H4 (cell line): ENCODE results near the gene C1QL1. TPM values are rescaled to one million over a fixed set of nuclear protein-coding genes. Genes with fewer than 3 reads are reported as not detected.
"Not testable (repeated sequence)": the region's sequence is repeated elsewhere in the genome, so short reads cannot be mapped to it uniquely, and the experiment has no call there.

Experiments used
- DNase-seq: peaks from one replicate; pipeline ENCODE4 v3.0.0-alpha.2; 2015; ENCODE audit warnings: low spot score
- total RNA-seq: library from RNA; depleted of rRNA; stranded (reverse); fragments of >200 nt; shearing (Covaris generic); gene quantifications from 2 replicates; pipeline ENCODE4 v1.2.3, GENCODE V29; 2014

Gene C1QL1
- total RNA-seq, 1 experiment from 2014 or later, result 5.3 TPM

DNA sequence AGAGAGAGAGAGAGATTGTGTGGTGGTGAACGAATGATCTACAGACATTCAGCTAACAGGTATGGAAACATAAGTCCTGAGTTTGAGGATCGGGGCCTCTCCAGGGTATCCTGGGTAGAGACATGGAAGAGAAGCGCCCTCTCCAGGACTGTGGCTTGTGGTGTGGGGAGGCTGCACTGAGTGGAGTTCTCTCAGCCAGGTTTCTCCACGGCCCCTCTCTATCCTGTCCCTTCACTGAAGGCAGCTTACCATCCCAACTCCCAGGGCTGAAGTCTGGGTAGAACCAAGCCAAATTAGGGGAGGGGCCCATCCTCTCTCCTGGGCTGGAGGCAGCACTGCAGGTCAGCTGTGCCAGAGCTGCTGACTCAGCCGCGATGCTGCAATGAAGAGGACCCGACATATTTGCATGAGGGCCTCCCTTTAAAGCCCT lies 6.2 kb downstream of the C1QL1 start:
- no peak for DNase-seq

DNA sequence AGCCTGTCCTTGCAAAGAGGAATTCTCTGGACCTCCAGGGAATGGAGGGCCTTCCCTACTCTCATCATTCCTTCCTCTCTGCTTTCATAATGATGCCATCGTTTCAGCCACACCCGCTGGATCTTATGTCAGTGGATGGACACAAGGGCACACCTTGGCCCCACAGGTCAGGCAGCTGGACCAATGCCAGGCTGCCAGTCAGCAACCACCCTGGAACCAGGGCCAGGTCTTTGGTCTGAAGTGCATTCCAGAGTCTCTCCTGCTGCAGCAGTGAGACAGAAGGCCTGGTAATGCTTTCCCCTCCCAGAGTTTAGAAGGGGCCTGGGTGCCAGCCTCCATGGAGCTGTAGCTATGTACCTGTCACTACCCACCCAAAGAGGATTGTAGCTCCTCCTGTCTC lies 7.4 kb downstream of the C1QL1 start:
- DNase-seq, result no peak

DNA sequence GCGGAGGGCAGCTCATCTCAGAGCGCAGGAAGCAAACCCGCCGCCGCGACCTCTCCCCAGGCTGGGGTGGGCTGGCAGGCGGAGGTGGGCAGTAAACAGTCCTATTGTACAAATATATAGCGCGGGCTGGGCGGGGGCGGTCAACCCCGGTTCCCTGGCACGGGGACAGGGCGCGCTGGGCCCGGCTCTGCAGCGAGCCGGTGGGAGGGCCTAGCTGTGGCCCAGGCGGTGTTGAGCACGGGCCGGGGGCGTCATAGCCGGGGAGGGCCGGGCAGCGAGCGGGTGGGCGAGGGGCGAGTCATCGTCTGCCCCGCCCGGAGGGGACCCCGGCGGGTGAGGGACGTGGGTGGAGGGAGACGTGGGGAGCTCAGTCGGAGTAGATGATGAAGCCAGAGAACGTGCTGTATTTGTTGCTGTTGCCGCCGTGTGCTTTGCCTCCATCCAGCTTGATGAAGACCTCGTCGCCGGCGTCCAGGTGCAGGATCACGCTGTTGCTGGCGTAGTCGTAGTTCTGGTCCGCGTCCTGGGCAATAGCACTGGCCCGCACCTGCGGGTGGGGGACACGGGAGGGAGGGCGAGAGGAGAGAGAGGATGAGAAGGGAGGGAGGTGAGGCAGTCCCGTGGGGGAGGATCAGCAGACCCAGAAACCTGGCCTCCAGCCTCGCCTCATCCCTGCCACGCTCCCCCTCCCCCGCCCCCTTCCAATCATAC lies 8.1 kb downstream of the C1QL1 start:
- DNase-seq, result no peak

DNA sequence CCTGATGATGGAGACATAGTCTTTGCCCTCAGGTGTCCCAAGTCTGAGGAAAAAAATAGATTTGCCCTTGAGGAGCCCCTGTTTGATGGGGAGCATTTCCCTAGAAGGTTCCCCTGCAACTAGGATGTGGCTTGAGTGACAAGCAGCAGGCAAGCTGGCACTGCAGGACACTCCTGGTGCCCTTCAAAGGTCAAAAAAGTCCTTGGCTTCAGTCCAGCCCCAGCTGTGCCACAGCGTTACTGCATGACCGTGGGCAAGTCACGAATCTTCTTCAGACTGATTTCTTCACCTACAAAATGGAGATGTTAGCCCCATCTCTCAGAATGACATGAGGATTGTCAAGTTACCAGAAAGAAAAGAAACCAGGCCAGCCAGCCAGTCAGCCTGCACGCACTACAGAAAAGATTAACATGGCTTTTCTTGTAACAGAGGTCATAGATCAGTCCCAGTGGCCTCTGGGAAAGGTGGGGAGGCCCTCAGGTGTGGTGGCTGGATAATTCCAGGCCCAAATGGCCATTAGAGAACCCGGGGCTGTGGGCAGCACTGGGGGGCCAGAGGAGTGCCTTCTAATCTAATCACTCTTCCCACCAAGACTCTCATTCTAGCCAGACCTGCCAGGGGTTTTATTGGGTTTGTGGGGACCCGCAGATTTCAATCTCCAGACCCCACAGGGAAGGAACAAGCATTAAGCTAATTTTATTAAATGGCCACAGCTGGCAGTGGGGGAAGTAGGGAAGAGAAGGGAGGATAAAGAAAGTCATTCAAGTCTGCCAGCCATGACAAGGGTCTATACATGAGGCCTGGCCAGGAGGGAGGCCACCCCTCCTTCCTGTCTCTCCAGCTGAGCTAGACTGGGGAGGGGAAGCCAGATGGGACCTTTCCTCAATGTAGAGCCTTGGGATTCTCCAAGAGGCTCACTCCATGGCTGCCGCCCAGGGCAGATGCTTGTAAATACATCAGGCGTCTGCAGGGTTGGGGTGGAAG lies 10.8 kb downstream of the C1QL1 start:
- DNase-seq, result no peak

DNA sequence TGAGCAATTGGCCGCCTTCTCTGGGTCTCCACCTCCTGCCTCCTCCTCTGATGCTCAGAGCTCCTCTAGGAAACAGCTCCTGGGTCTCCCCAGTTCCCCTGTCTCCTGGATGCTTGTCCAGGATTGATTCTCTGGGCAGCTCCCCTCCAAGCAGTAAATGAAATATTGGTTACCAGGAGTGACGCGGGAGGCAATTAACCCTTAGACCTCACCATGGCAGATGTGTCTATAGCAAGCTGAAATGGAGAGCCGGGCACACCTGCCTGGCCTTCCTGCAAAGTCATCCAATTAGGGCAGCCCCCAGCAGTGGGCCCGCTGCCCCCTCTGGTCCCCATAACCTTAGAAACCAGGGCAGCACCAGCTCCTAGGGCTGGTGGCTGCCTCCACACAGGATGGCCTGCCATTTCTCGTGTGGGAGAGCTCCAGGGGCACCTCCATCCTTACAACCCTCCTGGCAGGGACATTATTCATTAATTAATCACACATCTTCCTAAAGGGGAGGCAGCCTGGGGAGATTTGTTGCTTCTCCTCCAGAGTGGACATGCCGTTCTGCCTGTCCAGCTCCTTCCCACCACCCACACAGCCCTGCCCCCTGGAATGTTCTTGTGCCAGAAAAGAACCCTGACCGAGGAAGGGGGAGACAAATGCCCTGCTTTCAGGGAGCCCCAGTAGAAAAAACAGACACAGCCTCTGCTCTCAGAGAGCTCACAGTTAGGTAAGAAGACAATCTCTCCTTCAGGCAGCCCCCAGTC lies 12.3 kb downstream of the C1QL1 start:
- no peak for DNase-seq

DNA sequence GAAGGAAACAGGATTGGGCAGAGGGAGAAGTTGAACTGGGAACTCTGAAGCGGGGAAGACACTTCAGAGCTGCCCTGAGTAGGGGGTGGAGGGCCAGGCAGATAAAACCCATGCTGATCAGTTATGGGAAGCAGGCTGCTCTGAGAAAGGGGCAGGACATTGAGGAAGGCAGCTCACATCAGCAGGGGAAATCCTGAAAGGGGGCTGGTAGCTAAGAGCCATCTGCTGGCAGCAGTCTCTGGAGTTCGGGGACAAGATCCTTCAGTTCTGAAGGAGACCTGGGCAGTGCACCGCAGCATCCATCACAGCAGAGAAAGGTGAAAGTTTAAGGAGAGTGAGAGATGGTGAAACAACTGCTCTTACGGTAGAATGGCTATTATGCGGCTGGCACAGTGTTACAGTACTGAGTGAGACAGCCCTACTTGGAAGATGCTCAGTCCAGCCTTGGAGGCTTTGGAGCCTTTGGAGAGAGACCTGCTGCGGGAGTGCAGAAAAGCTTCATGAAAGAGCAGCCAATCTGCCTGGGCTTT lies 15.1 kb downstream of the C1QL1 start:
- DNase-seq, result no peak

DNA sequence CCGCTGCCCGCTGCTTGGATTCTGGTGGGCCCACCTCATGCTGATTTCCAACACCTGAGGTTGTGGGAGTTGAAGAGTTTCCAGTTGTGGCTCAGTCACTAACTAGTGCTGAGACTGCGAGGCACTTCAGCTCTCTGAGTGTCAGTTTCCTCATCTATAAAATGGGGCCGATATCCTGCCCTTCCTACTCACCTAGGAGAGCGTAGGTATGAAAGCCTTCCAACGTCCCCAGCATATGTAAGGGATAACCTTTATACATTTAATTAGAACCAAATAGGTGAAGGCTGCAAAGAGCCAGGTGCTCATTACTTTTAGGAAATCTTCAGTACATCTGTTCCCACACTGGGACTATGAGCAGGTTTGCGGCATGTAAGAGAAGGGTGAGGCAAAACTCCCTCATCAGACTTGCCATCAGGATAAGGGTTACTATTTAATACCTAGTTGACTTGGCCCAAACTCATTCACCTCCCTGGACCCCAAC lies 19.7 kb downstream of the C1QL1 start:
- no peak for DNase-seq

- DNase-seq, result peak; percentile 99
Observed at GRCh38 chr17:44947461-44948314, 20.4 kb downstream of the C1QL1 start, which contains the start of gene KIF18B. Gene KIF18B, minus strand, starts transcription at chr17:44947773. Its CDS starts 11,429 bp downstream, at chr17:44936344.

- DNase-seq, result not testable (repeated sequence)
Observed at GRCh38 chr17:44945652-44946051, 22.5 kb downstream of the C1QL1 start.

DNA sequence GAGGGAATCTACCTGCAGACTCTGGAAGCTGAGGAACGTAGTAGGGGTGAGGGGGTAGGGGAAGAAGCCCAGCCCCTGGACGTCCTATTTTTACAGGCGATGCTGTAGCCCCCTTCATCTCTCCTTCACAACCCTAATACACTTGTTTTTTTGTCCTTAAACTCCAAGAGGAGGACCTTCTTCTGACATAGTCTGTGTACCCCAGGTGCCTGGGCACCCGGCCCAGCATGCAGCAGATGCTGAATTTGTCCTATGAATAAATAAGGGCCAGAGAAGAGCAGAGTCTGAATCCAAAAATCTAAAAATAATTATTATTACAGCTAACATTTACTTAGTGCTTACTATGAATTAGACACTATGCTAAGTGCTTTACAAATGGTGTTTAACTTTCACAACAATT lies 25.6 kb downstream of the C1QL1 start:
- no peak for DNase-seq

GRCh38 chr17:44941712-44942331 lies 26.3 kb downstream of the C1QL1 start:
- DNase-seq, result no peak

DNA sequence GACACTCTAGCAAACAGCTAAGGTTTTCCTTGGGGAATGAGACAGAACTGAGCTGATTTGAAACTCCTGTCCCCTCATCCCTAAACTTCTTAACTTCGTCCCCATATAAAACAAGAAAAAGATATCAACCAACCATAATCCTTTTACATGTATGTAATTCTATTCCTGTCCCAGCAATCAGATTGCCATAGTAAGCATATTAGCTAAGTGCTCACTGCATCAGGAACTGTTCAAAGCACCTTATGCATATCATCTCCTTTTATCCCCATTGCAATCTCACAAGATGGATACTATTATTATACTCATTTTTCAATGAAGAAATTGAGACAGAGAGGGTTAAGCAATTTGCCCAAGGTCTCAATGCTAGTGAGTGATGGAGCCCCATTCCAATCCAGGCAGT lies 27.3 kb downstream of the C1QL1 start:
- no peak for DNase-seq

GRCh38 chr17:44940317-44940716 lies 27.8 kb downstream of the C1QL1 start:
- DNase-seq, result no peak

GRCh38 chr17:44935116-44935515 lies 33.0 kb downstream of the C1QL1 start:
- no peak for DNase-seq

- DNase-seq, result no peak
Observed at GRCh38 chr17:44934745-44935105, 33.4 kb downstream of the C1QL1 start.

DNA sequence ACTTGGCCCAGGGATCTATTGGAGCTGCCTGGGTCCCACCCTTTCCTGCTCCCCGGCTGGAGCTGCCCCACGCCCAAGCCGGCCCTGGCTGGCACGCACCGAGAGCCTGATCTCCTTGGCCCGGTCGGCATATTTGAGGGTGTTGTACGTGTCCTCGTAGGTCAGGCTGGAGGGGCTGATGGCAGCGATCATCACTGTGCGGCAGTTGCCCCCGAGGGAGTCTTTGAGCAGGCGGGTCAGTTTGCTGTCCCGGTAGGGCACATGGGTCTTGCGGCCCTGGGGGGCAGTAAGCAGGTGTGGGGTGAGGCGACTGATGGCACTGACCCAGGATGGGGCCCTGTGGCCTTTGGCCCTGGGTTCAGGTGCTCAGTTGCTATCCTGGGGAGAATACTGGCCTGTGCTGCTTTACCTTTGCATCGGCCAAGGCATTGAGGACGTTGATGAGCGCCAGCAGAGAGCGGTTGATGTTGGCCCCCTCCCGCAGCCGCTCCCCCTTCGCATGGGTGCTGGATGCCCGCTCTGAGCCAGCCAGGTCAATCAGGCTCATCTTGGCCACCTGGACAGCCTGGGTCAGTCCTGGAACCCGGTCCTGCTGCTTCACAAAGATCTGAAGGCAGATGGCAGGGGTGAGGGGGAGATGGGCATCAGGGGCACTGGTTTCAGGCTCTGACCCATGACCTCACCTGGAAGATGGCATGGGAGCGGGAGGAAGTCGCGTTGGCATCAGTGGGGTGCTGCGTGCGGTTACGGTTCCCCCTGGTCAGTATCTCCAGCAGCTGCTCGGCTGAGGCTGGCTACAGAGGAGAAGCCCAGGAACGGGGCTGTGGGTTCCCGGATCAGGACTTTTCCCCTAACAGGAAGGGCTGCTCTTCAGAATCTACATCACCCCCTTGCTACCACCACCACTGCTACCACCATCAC lies 34.0 kb downstream of the C1QL1 start:
- no peak for DNase-seq

DNA sequence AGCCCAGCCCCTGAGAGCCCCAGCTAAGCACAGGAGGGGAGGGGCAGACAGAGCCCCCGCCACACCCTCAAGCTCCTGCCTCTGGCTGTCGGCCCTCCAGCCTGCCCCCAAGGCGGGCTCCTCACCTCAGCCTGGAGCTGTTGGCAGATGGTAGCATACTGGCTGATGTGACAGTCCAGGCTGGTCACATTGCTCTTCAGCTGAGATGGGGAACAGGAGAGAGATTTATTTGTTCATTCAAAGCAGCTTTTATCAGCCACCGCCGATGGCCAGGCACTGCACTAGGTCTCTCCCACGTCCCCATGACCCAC lies 35.4 kb downstream of the C1QL1 start:
- no peak for DNase-seq

DNA sequence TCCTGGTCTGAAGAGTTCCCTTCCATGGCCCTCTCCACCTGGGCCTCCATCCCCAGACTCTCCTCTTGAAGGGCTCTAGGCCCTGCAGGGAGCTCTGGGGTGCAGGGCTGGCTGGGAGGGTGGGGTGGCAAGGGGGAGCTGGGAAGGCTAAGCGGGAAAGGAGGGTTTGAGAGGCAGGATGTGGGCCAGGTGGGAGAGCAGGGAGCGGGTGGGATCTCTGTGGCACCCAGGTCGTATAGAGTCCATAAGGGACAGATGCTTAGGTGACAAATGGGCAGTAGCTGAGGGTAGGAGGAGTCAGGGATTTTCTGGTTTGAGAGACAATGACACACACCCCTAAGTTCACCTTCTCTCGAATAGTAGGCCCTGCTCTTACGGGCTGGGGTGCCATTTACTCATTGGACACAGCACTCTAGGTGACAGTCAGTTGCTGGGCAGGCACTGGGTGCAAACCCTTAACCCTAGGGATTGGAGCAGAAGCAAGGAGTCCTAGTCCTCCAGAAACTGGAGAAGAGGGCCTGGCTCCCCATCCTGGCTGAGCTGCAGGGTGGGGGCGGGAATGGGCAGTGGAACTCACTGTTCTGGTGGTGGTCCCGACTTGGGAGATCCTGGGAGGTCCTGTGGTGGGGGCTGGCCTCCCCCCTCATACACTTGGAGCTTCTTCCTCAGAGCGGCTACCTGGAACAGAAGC lies 35.9 kb downstream of the C1QL1 start:
- DNase-seq, result no peak

GRCh38 chr17:44931376-44931775 lies 36.7 kb downstream of the C1QL1 start:
- DNase-seq, result no peak
